ENCODE data around the gene TH. TPM values are rescaled to one million over a fixed set of nuclear protein-coding genes. Genes with fewer than 3 reads are reported as not detected.

The TH gene
- total RNA-seq, 1 donor from 2014 or later, result not detected

GRCh38 chr11:2122907-2123627, 48.5 kb downstream of the TH start:
- H3K4me3 ChIP-seq (ENCODE audit: low read length in 3 of 3), result no peak overlapping the region
- H3K27me3 ChIP-seq (ENCODE audit: control insufficient read depth in 3 of 3, insufficient read depth in 3 of 3, low read length in 3 of 3), result peaks cover 12 to 36% (median 33%) of the 10 kb centered on the region in 3 donors
- no peaks in the 10 kb centered on the region for H3K36me3 ChIP-seq (ENCODE audit: control insufficient read depth in 3 of 3, insufficient read depth in 3 of 3, low read length in 3 of 3)
- H3K27ac ChIP-seq (ENCODE audit: low read depth, low read length), result no peak overlapping the region
- no peak overlapping the region for H3K9ac ChIP-seq (ENCODE audit: low read depth in 1 of 3, low read length in 3 of 3)
- no peaks in the 10 kb centered on the region for H3K4me1 ChIP-seq (ENCODE audit: control insufficient read depth in 3 of 3, insufficient read depth in 3 of 3, low read length in 3 of 3)
- no peaks in the 10 kb centered on the region for H3K9me3 ChIP-seq (ENCODE audit: control insufficient read depth in 3 of 3, low read length in 3 of 3)

- Histone ChIP-seq H3K4me3 (ENCODE audit: low read length in 3 of 3) (no peak overlapping the region), H3K4me1 (ENCODE audit: control insufficient read depth in 3 of 3, insufficient read depth in 3 of 3, low read length in 3 of 3) (no peaks in the 10 kb centered on the region), H3K27ac (ENCODE audit: low read depth, low read length) (no peak overlapping the region), H3K9ac (ENCODE audit: low read depth in 1 of 3, low read length in 3 of 3) (no peak overlapping the region), H3K36me3 (ENCODE audit: control insufficient read depth in 3 of 3, insufficient read depth in 3 of 3, low read length in 3 of 3) (no peaks in the 10 kb centered on the region), H3K27me3 (ENCODE audit: control insufficient read depth in 3 of 3, insufficient read depth in 3 of 3, low read length in 3 of 3) (peaks cover 12 to 36% (median 33%) of the 10 kb centered on the region in 3 donors), H3K9me3 (ENCODE audit: control insufficient read depth in 3 of 3, low read length in 3 of 3) (no peaks in the 10 kb centered on the region)
Measured at GRCh38 chr11:2122222-2122906, 49.3 kb downstream of the TH start.

DNA sequence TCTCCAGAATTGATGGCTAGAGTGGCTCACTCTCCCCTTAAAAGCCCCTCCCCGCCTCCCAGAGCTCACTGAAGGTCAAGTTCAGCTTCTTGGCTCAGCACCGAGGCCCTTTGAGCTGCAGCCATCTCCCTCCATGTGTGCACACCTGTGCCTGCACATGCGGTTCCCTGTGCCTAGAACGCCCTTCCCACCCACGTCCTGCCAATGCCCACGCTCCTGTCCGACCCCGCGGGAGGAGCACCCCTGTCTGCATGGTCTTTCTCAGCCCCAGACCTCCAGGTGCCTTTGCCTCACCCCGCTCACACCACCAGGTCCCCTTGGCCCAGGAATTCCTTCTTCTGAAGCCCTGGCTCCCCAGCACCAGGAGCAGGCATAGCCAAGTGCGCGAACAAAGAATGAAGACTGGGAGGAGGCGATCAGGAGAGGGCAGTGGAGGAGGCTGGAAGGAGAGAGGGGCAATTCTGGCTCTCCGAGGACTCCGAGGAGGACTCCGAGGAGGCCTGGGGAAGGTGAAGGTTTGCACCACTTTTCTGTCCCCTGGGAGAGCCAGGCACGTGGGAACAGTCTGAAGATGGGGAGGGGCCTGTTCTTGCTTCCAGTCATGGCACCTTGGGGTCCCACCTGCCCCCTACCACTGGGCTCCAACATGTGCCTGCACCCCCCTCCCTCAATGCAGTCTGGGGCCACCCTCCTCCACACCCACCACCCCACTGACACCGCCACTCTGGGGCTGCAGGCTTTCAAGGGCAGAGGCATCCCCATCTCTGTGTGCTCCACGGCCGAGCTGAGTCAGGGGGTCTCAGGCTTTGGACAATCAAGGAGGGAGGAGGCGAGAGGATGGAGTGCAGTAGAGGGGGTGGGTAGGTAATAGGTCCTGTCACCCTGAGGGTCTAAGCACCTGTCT, 50.1 kb downstream of the TH start:
- Histone ChIP-seq H3K27ac (ENCODE audit: low read depth, low read length) (no peak overlapping the region), H3K9me3 (ENCODE audit: control insufficient read depth in 3 of 3, low read length in 3 of 3) (peaks cover 0 to 2% (median 0%) of the 10 kb centered on the region in 3 donors), H3K4me3 (ENCODE audit: low read length in 3 of 3) (no peak overlapping the region), H3K36me3 (ENCODE audit: control insufficient read depth in 3 of 3, insufficient read depth in 3 of 3, low read length in 3 of 3) (no peaks in the 10 kb centered on the region), H3K4me1 (ENCODE audit: control insufficient read depth in 3 of 3, insufficient read depth in 3 of 3, low read length in 3 of 3) (no peaks in the 10 kb centered on the region), H3K9ac (ENCODE audit: low read depth in 1 of 3, low read length in 3 of 3) (no peak overlapping the region), H3K27me3 (ENCODE audit: control insufficient read depth in 3 of 3, insufficient read depth in 3 of 3, low read length in 3 of 3) (peaks cover 12 to 36% (median 33%) of the 10 kb centered on the region in 3 donors)

DNA sequence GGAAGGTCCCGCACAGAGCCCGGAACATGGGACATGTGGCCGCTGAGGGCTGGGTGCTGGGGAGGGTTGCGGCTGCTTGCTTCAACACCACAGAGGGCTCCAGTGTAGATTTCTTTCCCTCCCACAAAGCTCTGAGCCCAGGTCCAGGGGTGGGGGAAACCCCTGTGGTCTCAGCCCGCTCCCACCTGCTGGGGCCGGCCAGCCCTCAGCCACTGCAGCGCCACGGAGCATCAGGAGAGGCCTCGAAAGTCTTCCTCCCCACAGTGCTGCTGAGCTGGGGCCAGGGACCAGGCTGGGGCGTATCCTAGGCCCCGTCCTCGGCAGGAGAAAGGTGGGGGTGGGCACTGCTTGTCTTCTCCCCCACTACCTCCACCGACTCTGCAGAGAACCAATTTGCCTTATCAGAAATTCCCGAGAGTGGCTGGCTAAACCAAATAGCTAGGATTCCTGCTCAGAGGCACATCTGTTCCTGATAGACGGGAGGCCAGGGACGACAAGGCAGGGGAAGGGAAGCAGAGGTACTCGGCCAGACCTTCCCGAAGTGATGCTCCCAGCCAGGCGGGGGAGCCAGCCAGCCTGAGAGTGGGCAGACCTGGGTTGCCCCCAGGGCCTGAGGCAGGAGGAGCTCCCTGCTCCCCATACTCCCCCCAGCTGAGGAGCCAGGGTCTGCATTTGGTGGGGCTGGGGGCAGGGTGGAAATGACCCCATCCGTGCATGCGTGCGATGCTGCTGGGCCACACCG, 51.1 kb downstream of the TH start:
- H3K9ac ChIP-seq (ENCODE audit: low read depth in 1 of 3, low read length in 3 of 3), result no peak overlapping the region
- no peak overlapping the region for H3K4me3 ChIP-seq (ENCODE audit: low read length in 3 of 3)
- H3K4me1 ChIP-seq (ENCODE audit: control insufficient read depth in 3 of 3, insufficient read depth in 3 of 3, low read length in 3 of 3), result no peaks in the 10 kb centered on the region
- peaks cover 0 to 5% (median 0%) of the 10 kb centered on the region in 3 donors for H3K9me3 ChIP-seq (ENCODE audit: control insufficient read depth in 3 of 3, low read length in 3 of 3)
- no peak overlapping the region for H3K27ac ChIP-seq (ENCODE audit: low read depth, low read length)
- H3K36me3 ChIP-seq (ENCODE audit: control insufficient read depth in 3 of 3, insufficient read depth in 3 of 3, low read length in 3 of 3), result no peaks in the 10 kb centered on the region
- peaks cover 12 to 36% (median 33%) of the 10 kb centered on the region in 3 donors for H3K27me3 ChIP-seq (ENCODE audit: control insufficient read depth in 3 of 3, insufficient read depth in 3 of 3, low read length in 3 of 3)

DNA sequence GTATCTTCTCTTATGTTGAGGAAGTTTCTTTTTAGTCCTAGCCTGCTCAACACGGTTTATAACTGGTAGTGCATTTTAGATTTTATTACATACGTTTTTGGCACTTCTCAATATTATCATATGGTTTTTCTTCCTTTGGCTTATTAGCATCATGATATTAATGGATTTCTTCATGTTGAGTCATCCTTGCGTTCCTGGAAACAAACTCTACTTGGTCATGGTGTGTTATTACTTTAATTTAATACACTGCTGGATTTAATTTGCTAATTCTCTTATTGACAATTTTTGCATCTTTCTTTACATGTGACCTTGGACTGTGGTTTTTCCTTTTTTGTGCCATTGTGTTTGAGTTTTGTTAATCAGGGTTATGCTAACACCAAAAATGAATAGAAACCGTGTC, 52.9 kb downstream of the TH start:
- H3K9ac ChIP-seq (ENCODE audit: low read depth in 1 of 3, low read length in 3 of 3), result no peak overlapping the region
- no peak overlapping the region for H3K27ac ChIP-seq (ENCODE audit: low read depth, low read length)

DNA sequence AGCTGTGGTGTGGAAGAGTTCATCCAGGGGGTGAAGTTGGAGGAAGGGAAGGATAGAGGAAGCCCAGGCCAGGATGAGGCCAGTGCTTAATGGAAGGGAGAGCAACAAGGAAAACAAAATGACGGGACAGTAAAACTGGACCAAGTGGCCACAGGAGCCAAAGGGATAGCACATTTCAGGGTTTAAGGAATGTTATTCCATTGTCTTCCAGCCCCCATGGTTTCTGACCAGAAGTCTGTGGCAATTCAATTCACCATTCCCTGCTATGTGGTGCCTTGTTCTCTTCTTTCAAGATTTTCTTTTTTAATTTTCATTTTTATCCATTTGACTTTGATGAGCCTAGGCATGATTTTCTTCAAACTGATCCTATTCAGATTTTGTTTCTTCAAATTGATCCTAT, 54.9 kb downstream of the TH start:
- H3K27me3 ChIP-seq (ENCODE audit: control insufficient read depth in 3 of 3, insufficient read depth in 3 of 3, low read length in 3 of 3), result peaks cover 8 to 19% (median 19%) of the 10 kb centered on the region in 3 donors
- H3K36me3 ChIP-seq (ENCODE audit: control insufficient read depth in 3 of 3, insufficient read depth in 3 of 3, low read length in 3 of 3), result no peaks in the 10 kb centered on the region
- H3K4me3 ChIP-seq (ENCODE audit: low read length in 3 of 3), result no peak overlapping the region
- peaks cover 0 to 5% (median 0%) of the 10 kb centered on the region in 3 donors for H3K9me3 ChIP-seq (ENCODE audit: control insufficient read depth in 3 of 3, low read length in 3 of 3)
- H3K27ac ChIP-seq (ENCODE audit: low read depth, low read length), result no peak overlapping the region
- H3K9ac ChIP-seq (ENCODE audit: low read depth in 1 of 3, low read length in 3 of 3), result no peak overlapping the region
- H3K4me1 ChIP-seq (ENCODE audit: control insufficient read depth in 3 of 3, insufficient read depth in 3 of 3, low read length in 3 of 3), result no peaks in the 10 kb centered on the region

More for the DNA sequence above, 52.9 kb downstream of the TH start:
- H3K27me3 ChIP-seq (ENCODE audit: control insufficient read depth in 3 of 3, insufficient read depth in 3 of 3, low read length in 3 of 3), result peaks cover 8 to 32% (median 28%) of the 10 kb centered on the region in 3 donors
- H3K36me3 ChIP-seq (ENCODE audit: control insufficient read depth in 3 of 3, insufficient read depth in 3 of 3, low read length in 3 of 3), result no peaks in the 10 kb centered on the region
- no peak overlapping the region for H3K4me3 ChIP-seq (ENCODE audit: low read length in 3 of 3)
- peaks cover 0 to 5% (median 0%) of the 10 kb centered on the region in 3 donors for H3K9me3 ChIP-seq (ENCODE audit: control insufficient read depth in 3 of 3, low read length in 3 of 3)
- no peaks in the 10 kb centered on the region for H3K4me1 ChIP-seq (ENCODE audit: control insufficient read depth in 3 of 3, insufficient read depth in 3 of 3, low read length in 3 of 3)

GRCh38 chr11:2115308-2115707, 56.3 kb downstream of the TH start:
- H3K27ac ChIP-seq (ENCODE audit: low read depth, low read length), result no peak overlapping the region
- peaks cover 0 to 5% (median 0%) of the 10 kb centered on the region in 3 donors for H3K9me3 ChIP-seq (ENCODE audit: control insufficient read depth in 3 of 3, low read length in 3 of 3)
- peaks cover 0 to 8% (median 6%) of the 10 kb centered on the region in 3 donors for H3K27me3 ChIP-seq (ENCODE audit: control insufficient read depth in 3 of 3, insufficient read depth in 3 of 3, low read length in 3 of 3)
- no peak overlapping the region for H3K4me3 ChIP-seq (ENCODE audit: low read length in 3 of 3)
- H3K36me3 ChIP-seq (ENCODE audit: control insufficient read depth in 3 of 3, insufficient read depth in 3 of 3, low read length in 3 of 3), result no peaks in the 10 kb centered on the region
- no peaks in the 10 kb centered on the region for H3K4me1 ChIP-seq (ENCODE audit: control insufficient read depth in 3 of 3, insufficient read depth in 3 of 3, low read length in 3 of 3)
- H3K9ac ChIP-seq (ENCODE audit: low read depth in 1 of 3, low read length in 3 of 3), result no peak overlapping the region

DNA sequence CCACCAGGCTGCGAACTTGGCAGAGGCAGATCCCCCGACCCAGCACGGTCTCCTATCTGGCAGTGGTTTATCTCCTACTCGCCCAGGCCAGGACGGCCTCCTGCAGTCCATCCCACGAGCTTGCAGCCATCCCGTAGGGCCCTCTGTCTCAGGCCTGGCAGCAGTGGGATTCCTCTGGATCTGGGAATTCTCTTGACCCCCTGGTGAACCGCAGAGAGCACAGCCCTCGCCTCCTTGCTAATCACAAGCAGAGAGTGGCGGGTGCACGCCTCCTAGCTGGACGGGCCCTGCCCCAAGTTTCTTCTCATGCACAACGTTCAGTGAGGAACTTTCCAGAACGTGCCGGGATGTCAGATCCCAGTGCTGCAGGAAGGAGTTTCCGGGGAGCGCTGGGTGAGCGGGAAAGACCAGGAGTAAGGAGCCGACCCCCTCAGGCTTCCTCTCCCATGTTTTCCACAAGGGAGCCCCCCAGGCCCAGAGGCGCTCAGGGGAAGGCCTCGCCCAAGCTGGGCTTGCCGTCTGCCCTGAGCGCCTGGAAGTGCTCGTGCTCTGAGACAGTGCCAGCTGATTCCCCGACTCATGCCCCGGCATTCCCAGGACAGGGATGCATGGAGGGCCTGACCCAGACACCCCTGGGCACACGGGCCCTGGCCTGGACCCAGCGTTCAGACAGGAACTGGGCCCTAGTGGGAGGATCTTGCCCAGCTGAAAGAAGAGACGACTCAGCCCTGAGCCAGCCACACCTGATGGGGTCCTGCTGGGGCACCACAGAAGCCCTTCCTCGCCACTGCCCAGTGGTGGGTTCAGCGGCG, 57.0 kb downstream of the TH start:
- Histone ChIP-seq H3K4me3 (ENCODE audit: low read length in 3 of 3) (no peak overlapping the region), H3K36me3 (ENCODE audit: control insufficient read depth in 3 of 3, insufficient read depth in 3 of 3, low read length in 3 of 3) (no peaks in the 10 kb centered on the region), H3K27me3 (ENCODE audit: control insufficient read depth in 3 of 3, insufficient read depth in 3 of 3, low read length in 3 of 3) (peaks cover 0 to 3% (median 2%) of the 10 kb centered on the region in 3 donors), H3K27ac (ENCODE audit: low read depth, low read length) (no peak overlapping the region), H3K9ac (ENCODE audit: low read depth in 1 of 3, low read length in 3 of 3) (no peak overlapping the region), H3K9me3 (ENCODE audit: control insufficient read depth in 3 of 3, low read length in 3 of 3) (peaks cover 0 to 5% (median 0%) of the 10 kb centered on the region in 3 donors), H3K4me1 (ENCODE audit: control insufficient read depth in 3 of 3, insufficient read depth in 3 of 3, low read length in 3 of 3) (peaks cover 0 to 3% (median 2%) of the 10 kb centered on the region in 3 donors)
